PC-3 (cell line): ENCODE data around the gene CYP4B1. TPM values are rescaled to one million over a fixed set of nuclear protein-coding genes. Genes with fewer than 3 reads are reported as not detected.

ENCODE experiments used
- ATAC-seq: fragments of 200-7000 bp; cut with Tn5 transposase; 2 replicates; pipeline ENCODE4 v1.9.1; 2020; ENCODE audit warnings: mild to moderate bottlenecking, moderate library complexity
- BruUV-seq: library from RNA; stranded (reverse); fragments of 400-500 nt; replicated peaks from 2 replicates; lab custom pipeline; 2021; lab: Mats Ljungman, UMichigan
- CTCF ChIA-PET: fragments of 300-600 bp; sonication (Branson Sonifier 250); formaldehyde crosslinking; loops from one replicate; lab custom pipeline; 2022; ENCODE audit warnings: antibody characterized with exemption; lab: Charles Lee
- POLR2A ChIA-PET: fragments of 300-600 bp; sonication (Branson Sonifier 250); formaldehyde crosslinking; loops from one replicate; lab custom pipeline; 2022; ENCODE audit warnings: antibody characterized with exemption; ENCODE audit not compliant: unreplicated experiment; lab: Charles Lee
- DNase-seq: peaks from one replicate; pipeline ENCODE4 v3.0.0-alpha.2; 2015
- H2AFZ ChIP-seq: fragments of 300-600 bp; sonication (generic); 2 replicates; pipeline ENCODE4 v1.6.0; 2016; ENCODE audit warnings: antibody characterized with exemption, low read length
- H3F3A ChIP-seq: fragments of 300-600 bp; sonication (generic); one replicate; pipeline ENCODE4 v1.6.0; 2017; ENCODE audit warnings: antibody characterized with exemption, low read length, control low read depth, mild to moderate bottlenecking; ENCODE audit not compliant: unreplicated experiment
- H3K27ac ChIP-seq: fragments of 300-600 bp; sonication (generic); 2 replicates; pipeline ENCODE4 v1.5.1; 2016; ENCODE audit warnings: mild to moderate bottlenecking, low read length
- H3K27me3 ChIP-seq: fragments of 300-600 bp; sonication (generic); 2 replicates; pipeline ENCODE4 v1.6.1; 2016; ENCODE audit warnings: low read length, mixed read lengths
- H3K36me3 ChIP-seq: fragments of 300-600 bp; sonication (generic); 2 replicates; pipeline ENCODE4 v1.6.1; 2016; ENCODE audit warnings: low read depth, mixed run types, low read length, mixed read lengths
- H3K4me1 ChIP-seq: fragments of 300-600 bp; sonication (generic); 2 replicates; pipeline ENCODE4 v1.5.1; 2016; ENCODE audit warnings: low read length; ENCODE audit not compliant: insufficient read depth
- H3K4me2 ChIP-seq: fragments of 300-600 bp; sonication (generic); 2 replicates; pipeline ENCODE4 v1.6.0; 2016; ENCODE audit warnings: low read length
- H3K4me3 ChIP-seq: fragments of 300-600 bp; sonication (generic); 2 replicates; pipeline ENCODE4 v1.5.1; 2016; ENCODE audit warnings: mild to moderate bottlenecking, low read length, mixed read lengths
- H3K79me2 ChIP-seq: fragments of 300-600 bp; sonication (generic); 2 replicates; pipeline ENCODE4 v1.6.1; 2017; ENCODE audit warnings: low read length, mixed read lengths
- H3K9ac ChIP-seq: fragments of 300-600 bp; sonication (generic); 2 replicates; pipeline ENCODE4 v1.6.0; 2016; ENCODE audit warnings: mild to moderate bottlenecking, low read length
- H3K9me2 ChIP-seq: fragments of 300-600 bp; sonication (generic); replicated peaks from 2 replicates; pipeline ENCODE4 v1.6.1; 2016; ENCODE audit warnings: mixed run types, low read length, mixed read lengths
- H3K9me3 ChIP-seq: fragments of 300-600 bp; sonication (generic); 2 replicates; pipeline ENCODE4 v1.6.1; 2016; ENCODE audit warnings: low read length, mixed read lengths
- H4K20me1 ChIP-seq: fragments of 300-600 bp; sonication (generic); 2 replicates; pipeline ENCODE4 v1.6.1; 2016; ENCODE audit warnings: low read length, mixed read lengths
- EZH2 ChIP-seq: fragments of 300-600 bp; sonication (generic); IDR thresholded peaks from one replicate; pipeline ENCODE4 v1.6.1; 2017; ENCODE audit warnings: antibody characterized with exemption, mild to moderate bottlenecking, low read length; ENCODE audit not compliant: unreplicated experiment
- EZH2phosphoT487 ChIP-seq: fragments of 300-600 bp; sonication (generic); IDR thresholded peaks from 2 replicates; pipeline ENCODE4 v1.6.1; 2018; ENCODE audit warnings: mild to moderate bottlenecking, antibody characterized with exemption, low read length, borderline replicate concordance
- intact Hi-C: fragments of 100-400 bp; cut with micrococcal nuclease; formaldehyde crosslinking; loops from 2 replicates; pipeline ENCODE4 v1.9.0; 2023
- total RNA-seq: library from RNA; depleted of rRNA; stranded (reverse); fragments of >200 nt; gene quantifications from 2 replicates; pipeline ENCODE4 v1.2.3, GENCODE V29; 2014
- TF ChIP-seq, protein P1 (sequence below): fragments of 300-600 bp; sonication (generic); conservative IDR thresholded peaks from 2 replicates; pipeline ENCODE4 v1.5.1; 2017; ENCODE audit warnings: antibody characterized with exemption, low read depth, mild to moderate bottlenecking, low read length

The CYP4B1 gene
- total RNA-seq, 1 experiment from 2014 or later = not detected

DNA sequence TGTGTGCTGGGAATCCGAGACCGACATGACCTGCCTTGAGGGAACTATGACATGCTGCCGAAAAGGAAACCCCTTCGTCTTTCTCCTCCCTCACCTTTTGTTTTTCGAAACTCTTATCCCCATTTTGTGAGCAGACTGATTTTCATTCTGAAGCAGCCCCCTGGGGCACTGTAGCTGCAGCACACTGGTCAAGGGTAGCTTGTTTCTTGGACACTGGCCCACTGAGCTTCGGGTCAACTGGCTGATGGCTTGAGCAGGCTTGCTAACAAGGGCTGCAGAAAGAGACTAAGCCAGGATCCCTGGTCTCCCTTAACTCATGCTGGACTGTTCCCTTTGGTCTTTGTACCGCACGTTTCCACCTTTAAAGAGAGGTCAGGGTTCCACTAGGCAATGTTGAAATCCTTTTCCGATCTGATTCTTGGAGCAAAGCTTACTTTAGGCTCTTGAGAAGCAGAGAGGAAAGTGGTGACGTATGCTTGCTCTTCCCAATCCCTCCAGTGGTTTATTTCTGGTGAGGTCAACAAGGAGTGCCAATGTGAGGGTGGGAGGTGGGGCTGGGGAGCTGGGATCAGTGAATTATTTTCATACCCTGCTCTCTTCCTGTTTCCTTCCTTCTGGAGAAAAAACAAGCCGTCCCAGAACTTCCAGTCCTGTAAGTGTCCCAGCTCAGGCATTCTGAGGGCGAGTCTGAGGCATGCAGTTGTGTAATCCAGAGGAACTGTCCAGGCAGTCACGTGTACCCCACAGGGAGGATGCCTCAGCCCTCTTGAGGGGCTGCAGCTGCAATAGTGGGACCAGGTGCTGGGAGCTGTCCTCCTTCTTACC is 7.6 kb downstream of the CYP4B1 start:
- Histone ChIP-seq H3K9ac (no peak overlapping the region), H3K27ac (no peak overlapping the region), H3K36me3 (no peaks in the 10 kb centered on the region), H3K79me2 (no peaks in the 10 kb centered on the region), H3K9me2 (no peaks in the 10 kb centered on the region), H2AFZ (no peak overlapping the region), H3K27me3 (peaks cover 11% of the 10 kb centered on the region; the same call in 1 of the 2 replicates), H3K4me2 (no peak overlapping the region), H4K20me1 (no peaks in the 10 kb centered on the region), H3K9me3 (no peaks in the 10 kb centered on the region), H3K4me3 (no peak overlapping the region), H3F3A (no peaks in the 10 kb centered on the region), H3K4me1 (no peaks in the 10 kb centered on the region)
- ChIA-PET POLR2A (no interaction called here), CTCF (no interaction called here)
- intact Hi-C loops = no loop called here
- TF ChIP-seq EZH2phosphoT487 (no peak), EZH2 (no peak)
- TF ChIP-seq, protein P1, sequence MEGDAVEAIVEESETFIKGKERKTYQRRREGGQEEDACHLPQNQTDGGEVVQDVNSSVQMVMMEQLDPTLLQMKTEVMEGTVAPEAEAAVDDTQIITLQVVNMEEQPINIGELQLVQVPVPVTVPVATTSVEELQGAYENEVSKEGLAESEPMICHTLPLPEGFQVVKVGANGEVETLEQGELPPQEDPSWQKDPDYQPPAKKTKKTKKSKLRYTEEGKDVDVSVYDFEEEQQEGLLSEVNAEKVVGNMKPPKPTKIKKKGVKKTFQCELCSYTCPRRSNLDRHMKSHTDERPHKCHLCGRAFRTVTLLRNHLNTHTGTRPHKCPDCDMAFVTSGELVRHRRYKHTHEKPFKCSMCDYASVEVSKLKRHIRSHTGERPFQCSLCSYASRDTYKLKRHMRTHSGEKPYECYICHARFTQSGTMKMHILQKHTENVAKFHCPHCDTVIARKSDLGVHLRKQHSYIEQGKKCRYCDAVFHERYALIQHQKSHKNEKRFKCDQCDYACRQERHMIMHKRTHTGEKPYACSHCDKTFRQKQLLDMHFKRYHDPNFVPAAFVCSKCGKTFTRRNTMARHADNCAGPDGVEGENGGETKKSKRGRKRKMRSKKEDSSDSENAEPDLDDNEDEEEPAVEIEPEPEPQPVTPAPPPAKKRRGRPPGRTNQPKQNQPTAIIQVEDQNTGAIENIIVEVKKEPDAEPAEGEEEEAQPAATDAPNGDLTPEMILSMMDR = no peak
- ATAC-seq (no peak), DNase-seq (no peak)
- BruUV-seq = no TSS peak

DNA sequence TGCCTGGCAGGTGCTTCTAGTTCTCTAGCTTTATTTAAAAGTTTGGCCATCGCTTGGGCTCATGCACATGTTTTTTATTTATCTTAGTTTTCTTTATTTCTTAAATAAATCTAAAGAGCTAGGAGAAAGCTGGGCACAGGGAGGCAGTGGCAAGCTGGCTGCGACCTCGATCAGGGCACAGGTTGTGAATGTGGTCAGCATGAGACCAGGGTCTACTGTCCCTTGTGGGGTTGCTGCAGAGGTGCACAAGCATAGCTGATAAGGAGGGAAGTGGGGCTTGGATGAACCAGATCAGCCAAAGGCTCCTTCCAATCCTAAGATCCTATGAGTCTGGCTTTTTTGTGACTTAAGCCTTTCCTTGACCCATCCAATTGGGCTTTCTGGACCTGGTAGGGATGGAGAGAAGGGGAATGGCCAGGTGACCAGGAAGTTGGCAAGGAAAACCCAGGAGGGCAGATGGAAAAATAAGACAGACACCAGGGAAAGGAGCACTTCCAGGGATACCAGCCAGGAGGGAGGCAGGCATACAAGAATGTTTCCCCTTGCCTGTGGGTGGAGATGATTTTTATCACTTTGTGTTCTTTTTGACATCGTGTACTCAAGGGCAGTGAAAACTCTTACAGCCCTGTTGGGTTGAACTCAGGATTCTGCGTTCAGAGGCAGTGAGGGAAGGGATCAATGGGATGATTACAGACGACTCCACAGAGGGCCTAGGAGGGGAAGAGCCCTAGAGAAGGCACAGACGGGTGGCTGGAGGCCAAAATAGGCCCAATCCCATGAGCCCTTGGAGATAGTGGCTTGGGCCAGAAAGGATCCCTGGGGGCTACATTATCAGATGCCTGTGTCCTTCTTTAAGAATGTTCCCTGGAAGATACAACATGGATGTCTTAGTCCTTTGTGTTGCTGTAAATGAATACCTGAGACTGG is 8.5 kb downstream of the CYP4B1 start:
- no TSS peak for BruUV-seq
- no peak for ATAC-seq
- H3K79me2 ChIP-seq = no peaks in the 10 kb centered on the region

More for the DNA sequence above, 8.5 kb downstream of the CYP4B1 start:
- Histone ChIP-seq H3K27ac (no peak overlapping the region), H3K4me3 (no peak overlapping the region), H3F3A (no peaks in the 10 kb centered on the region), H3K9me2 (no peaks in the 10 kb centered on the region), H3K36me3 (no peaks in the 10 kb centered on the region), H3K4me1 (no peaks in the 10 kb centered on the region), H3K9ac (no peak overlapping the region), H3K4me2 (no peak overlapping the region), H4K20me1 (no peaks in the 10 kb centered on the region), H3K9me3 (no peaks in the 10 kb centered on the region), H2AFZ (no peak overlapping the region), H3K27me3 (peaks cover 10% of the 10 kb centered on the region; the same call in 1 of the 2 replicates)
- intact Hi-C loops = no loop called here
- TF ChIP-seq EZH2phosphoT487 (no peak), EZH2 (no peak)
- TF ChIP-seq, protein P1 = no peak
- DNase-seq = no peak
- ChIA-PET CTCF (no interaction called here), POLR2A (no interaction called here)
